Astrocyte of the spinal cord (primary cell): ENCODE data around the gene CCDC14.
"Not testable (repeated sequence)": the region's sequence is repeated elsewhere in the genome, so short reads cannot be mapped to it uniquely, and the experiment has no call there.

Source experiments
- DNase-seq: peaks from one replicate; pipeline ENCODE4 v3.0.0; 2011; ENCODE audit warnings: low read depth, low spot score
- H3K4me3 ChIP-seq: 2 replicates; pipeline ENCODE4 v1.5.1; 2011; ENCODE audit warnings: low read depth, mild to moderate bottlenecking, low read length, moderate library complexity
- CTCF ChIP-seq: IDR thresholded peaks from 2 replicates; pipeline ENCODE4 v1.5.1; 2012; ENCODE audit warnings: low read depth, mild to moderate bottlenecking, low read length, inconsistent platforms
- in situ Hi-C: cut with HindIII; loops from 2 replicates; pipeline ENCODE4 v1.10.0; 2017; ENCODE audit warnings: low sequenced_read_pairs

The CCDC14 gene

GRCh38 chr3:123986427-123986826 is 25.4 kb upstream of the CCDC14 start:
- H3K4me3 ChIP-seq: no peak overlapping the region
- TF ChIP-seq CTCF: no peak
- in situ Hi-C loops: no loop called here
- DNase-seq: no peak

- no peak for TF ChIP-seq CTCF
- in situ Hi-C loops: no loop called here
- DNase-seq: no peak
- H3K4me3 ChIP-seq: no peak overlapping the region
Measured at GRCh38 chr3:123984957-123985356, 23.9 kb upstream of the CCDC14 start.

- no peak for DNase-seq
- in situ Hi-C loops: no loop called here
- H3K4me3 ChIP-seq: no peak overlapping the region
- TF ChIP-seq CTCF: no peak
Measured at GRCh38 chr3:123984350-123984749, 23.3 kb upstream of the CCDC14 start.

GRCh38 chr3:123981317-123981716 is 20.3 kb upstream of the CCDC14 start:
- in situ Hi-C loops, H3K4me3 ChIP-seq, DNase-seq: not testable (repeated sequence)

GRCh38 chr3:123980539-123980938 is 19.5 kb upstream of the CCDC14 start:
- no peak overlapping the region for H3K4me3 ChIP-seq
- in situ Hi-C loops: no loop called here
- TF ChIP-seq CTCF: no peak
- DNase-seq: no peak

- peak; percentile 40 for DNase-seq
- peak; percentile 62 for TF ChIP-seq CTCF
- in situ Hi-C loops: not testable (repeated sequence)
- peak overlapping the region; percentile 46 for H3K4me3 ChIP-seq
Measured at GRCh38 chr3:123979525-123980501, 18.8 kb upstream of the CCDC14 start.

- DNase-seq, H3K4me3 ChIP-seq, in situ Hi-C loops: not testable (repeated sequence)
Measured at GRCh38 chr3:123976904-123977303, 15.9 kb upstream of the CCDC14 start.

- H3K4me3 ChIP-seq, in situ Hi-C loops: not testable (repeated sequence)
- peak; percentile 6 for DNase-seq
Measured at GRCh38 chr3:123976181-123976898, 15.3 kb upstream of the CCDC14 start.

- H3K4me3 ChIP-seq, in situ Hi-C loops, DNase-seq: not testable (repeated sequence)
Measured at GRCh38 chr3:123975030-123975429, 14.0 kb upstream of the CCDC14 start.
